PC-3 (cell line): ENCODE data around the gene PREP.

Experiments
- EZH2phosphoT487 ChIP-seq: fragments of 300-600 bp; sonication (generic); IDR thresholded peaks from 2 replicates; pipeline ENCODE4 v1.6.1; 2018; ENCODE audit warnings: mild to moderate bottlenecking, antibody characterized with exemption, low read length, borderline replicate concordance
- TF ChIP-seq, protein P1 (sequence below): fragments of 300-600 bp; sonication (generic); conservative IDR thresholded peaks from 2 replicates; pipeline ENCODE4 v1.5.1; 2017; ENCODE audit warnings: antibody characterized with exemption, low read depth, mild to moderate bottlenecking, low read length

DNA sequence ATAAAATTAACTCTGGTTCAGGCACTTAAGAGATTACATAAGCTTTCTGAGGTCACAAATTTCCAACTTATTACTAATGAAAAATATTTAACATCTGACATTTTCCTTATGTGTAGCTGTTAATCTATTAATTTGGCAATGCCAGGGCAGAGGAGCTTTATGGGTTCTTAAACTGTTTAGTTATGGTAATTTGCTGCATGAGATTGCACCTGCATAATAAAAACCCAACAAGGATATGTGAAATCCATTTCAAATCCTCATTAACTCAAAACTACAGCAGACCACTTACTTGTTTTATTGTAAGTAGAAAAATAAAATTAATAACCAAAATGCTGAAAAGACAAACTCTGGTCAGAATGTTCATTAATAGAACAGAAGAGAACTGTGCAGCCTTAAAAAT lies 98.1 kb downstream of the PREP start:
- TF ChIP-seq, protein P1, sequence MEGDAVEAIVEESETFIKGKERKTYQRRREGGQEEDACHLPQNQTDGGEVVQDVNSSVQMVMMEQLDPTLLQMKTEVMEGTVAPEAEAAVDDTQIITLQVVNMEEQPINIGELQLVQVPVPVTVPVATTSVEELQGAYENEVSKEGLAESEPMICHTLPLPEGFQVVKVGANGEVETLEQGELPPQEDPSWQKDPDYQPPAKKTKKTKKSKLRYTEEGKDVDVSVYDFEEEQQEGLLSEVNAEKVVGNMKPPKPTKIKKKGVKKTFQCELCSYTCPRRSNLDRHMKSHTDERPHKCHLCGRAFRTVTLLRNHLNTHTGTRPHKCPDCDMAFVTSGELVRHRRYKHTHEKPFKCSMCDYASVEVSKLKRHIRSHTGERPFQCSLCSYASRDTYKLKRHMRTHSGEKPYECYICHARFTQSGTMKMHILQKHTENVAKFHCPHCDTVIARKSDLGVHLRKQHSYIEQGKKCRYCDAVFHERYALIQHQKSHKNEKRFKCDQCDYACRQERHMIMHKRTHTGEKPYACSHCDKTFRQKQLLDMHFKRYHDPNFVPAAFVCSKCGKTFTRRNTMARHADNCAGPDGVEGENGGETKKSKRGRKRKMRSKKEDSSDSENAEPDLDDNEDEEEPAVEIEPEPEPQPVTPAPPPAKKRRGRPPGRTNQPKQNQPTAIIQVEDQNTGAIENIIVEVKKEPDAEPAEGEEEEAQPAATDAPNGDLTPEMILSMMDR: no peak
- TF ChIP-seq EZH2phosphoT487: no peak
